GM19239 (cell line): ENCODE measurements around the gene PLCB1.
"Not testable (repeated sequence)": the region's sequence is repeated elsewhere in the genome, so short reads cannot be mapped to it uniquely, and the experiment has no call there.

ENCODE experiments used
- DNase-seq: peaks from one replicate; pipeline ENCODE4 v3.0.0; 2011; ENCODE audit warnings: low spot score; ENCODE audit not compliant: insufficient read length
- FAIRE-seq: peaks from 2 replicates; lab custom pipeline; 2011; peaks lifted over from hg19 to GRCh38; lab: Jason Lieb, UNC

The PLCB1 gene

DNA sequence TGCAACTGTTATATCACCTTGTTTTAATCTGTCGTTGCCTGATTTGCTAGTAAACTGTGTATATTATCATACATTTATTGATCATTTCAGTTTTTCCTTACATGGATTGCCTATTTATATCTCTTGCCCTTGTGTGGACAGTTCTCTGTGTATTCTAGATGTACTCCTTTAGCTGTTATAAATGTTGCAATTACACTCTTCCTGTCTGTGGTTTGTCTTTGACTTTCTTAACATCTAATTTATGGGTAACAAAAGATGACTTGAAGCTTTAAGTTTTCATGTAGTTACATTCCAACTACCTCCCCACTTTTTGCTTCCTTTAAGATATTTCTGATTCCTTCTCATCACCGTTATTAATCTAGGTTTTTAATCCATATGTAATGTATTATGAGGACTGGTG lies 22.6 kb downstream of the PLCB1 start:
- DNase-seq, result no peak
- no peak for FAIRE-seq

DNA sequence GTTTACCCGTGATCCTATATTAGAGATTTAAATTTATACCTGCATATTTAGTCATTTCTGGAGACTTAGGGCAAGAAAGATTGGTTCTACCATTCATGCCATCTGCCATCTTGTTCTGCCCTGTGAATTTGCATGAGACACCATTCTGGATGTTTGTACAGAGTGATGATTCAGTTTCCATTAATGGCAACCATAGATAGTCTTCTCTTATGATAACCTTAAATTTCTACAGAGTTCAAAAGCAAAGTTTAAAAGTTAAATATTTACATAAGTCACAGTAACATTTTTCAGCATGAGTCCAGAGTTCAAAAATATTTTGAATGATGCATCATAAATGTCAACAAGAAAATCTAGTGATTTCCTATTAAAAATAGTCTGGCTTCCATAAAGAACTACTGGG lies 23.2 kb downstream of the PLCB1 start:
- DNase-seq (no peak), FAIRE-seq (no peak)

DNA sequence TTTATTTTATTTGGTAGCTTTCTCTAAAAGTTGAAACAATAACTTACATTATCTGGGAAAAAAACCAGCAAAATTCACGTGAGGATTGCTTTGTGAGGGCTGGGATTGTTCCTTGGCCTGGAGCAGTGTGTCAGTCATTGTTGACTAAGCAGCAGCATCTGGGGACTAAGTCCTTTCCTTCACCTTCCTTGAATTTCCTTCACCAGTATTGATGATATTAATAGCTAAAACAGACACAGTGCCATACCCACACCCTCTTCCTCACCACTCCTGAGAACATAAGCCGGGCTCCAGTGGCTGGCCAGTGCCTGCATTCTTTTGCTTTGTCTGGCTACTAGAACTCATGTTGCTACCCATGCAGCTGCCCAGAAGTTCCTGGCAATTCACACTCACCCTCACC lies 23.7 kb downstream of the PLCB1 start:
- no peak for FAIRE-seq

DNA sequence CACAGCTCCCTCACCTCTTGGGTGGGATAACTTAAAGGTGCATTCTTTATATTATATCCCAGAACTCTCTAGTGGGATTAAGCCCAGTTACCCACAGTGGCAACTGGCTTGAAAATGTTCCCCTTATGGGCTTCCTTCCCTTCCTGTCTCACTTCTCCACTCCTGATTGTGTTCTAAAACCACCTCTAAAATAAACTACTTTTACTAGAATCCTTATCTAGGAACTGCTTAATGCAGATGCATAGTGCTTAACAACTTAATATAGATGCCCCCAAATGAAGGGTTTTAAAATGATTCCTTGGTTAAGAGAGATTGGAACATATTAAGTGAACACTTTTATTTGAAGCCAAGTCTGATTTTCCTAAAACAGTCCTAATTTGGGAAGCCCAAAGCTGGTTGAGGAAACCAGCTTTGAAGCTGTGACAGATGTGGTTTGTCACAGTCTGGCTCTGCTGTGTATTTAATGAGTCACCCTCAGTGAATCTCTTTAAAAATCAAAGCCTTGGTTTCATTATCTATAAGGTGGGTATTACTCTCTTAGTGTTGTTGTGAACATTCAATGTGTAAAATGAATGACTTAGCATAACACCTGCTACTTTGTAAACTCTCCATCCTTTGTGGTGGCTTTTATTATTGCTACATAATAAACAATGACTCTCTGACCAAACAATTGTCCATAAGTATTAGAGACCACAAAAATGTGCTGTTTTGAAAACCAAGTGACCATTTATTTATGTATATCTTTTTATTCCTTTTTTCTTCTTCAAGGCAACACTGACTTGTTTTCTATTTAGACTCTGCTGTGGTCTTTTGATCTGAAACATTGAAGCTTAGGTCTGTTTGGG lies 24.4 kb downstream of the PLCB1 start:
- DNase-seq (no peak), FAIRE-seq (no peak)

More for the DNA sequence above, 23.7 kb downstream of the PLCB1 start:
- DNase-seq, result no peak

DNA sequence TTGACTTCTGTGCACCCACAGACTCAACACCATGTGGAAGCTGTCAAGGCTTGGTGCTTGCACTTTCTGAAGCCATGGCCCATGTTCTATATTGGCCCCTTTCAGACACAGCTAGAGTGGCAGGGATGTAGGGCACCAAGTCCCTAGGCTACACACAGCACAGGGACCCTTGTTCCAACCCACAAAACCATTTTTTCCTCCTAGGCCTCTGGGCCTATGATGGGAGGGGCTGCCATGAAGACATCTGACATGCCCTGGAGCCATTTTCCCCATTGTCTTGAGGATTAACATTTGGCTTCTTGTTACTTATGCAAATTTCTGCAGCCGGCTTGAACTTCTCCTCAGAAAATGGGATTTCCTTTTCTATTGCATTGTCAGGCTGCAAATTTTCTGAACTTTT lies 27.2 kb downstream of the PLCB1 start:
- not testable (repeated sequence) for DNase-seq, FAIRE-seq

DNA sequence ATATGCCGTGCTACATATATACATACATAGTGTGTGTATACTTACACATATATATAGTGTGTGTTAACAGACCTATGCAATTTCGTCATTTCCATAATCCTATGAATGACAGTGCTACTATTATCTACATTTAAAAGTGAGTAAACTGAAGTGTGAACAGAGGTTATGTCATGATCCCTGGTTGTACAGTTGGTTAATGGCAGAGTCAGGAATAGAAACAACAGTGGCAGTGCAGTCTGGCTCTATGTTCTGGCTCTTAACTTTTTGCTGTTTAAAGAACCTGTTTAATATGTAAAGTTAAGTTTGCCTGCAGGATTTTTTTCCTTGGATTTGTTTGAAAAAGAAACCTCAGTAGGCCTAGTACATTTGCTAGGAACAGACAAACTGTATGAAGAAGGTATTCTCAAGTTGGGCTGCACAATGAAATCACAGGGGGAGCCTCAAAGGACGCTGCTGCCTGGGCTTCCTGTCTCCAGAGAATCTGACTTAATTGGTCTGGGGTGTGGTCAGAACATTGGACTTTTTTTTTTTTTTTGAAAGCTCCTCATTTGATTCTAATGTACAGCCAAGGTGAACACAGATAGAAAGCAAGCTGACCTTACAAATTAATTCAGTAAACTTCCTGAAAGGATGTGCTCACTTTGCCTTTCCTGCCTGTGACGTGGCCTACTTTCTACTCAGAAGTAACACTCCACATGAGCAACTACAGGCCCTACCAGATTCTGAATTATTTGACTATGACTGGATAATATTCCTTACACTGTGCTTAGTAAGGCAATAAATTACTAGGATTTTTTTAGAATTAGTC lies 29.4 kb downstream of the PLCB1 start:
- no peak for FAIRE-seq
- no peak for DNase-seq

DNA sequence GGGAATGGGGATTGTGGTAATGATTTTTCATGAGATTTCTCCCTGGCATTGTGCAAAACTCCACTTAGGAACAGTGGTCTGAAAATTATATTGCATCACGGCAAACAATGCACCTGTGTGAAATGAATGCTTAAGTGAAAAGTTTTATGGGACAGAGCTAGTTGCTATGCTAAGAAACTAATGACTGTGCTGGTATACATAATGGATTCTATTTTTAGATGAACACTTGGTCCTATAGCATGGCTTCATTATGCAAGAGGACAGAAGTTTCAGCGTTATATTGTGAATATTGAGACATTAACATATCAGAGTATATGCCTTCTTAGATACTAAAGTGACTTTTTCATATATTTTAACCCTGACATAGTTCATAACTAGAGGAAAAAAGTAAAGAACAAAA lies 30.5 kb downstream of the PLCB1 start:
- FAIRE-seq, result no peak
- no peak for DNase-seq

DNA sequence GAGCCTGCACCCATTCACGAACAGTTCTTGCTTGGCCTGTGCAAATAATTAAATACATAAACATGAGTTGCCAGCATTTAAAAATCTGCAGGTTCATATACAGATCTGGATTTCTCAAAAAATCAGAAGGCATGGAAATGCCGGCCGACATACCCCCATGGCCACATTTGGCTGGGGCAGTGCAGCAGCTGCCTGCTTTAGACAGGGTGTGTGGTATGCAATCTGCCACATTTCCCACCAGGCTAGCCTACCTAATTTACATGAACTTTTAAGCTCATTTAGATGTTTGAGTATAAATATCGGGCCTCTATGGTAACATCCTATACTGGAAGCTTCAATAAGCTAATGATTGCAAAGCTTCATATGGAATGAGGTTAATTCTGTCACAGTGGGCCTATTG lies 31.5 kb downstream of the PLCB1 start:
- DNase-seq, result no peak
- no peak for FAIRE-seq

DNA sequence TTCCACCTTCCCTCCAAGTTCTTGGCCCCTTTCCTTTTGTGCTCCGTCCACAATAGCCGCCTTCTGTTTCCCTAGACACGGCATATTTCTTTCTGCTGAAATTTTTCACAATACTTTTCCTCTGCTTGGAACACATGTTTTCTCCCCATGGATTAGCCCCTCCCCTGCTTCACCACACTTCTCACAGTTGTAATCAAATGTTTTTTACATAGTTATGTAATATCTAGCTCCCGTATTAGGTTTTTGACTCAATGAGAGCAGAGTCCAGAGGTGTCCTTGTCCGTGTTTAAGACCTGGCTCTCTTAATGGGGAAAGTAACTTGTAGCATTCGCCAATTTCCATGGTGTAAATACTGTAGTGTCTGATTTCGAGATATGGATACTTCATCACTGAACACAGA lies 34.7 kb downstream of the PLCB1 start:
- no peak for FAIRE-seq
- no peak for DNase-seq

DNA sequence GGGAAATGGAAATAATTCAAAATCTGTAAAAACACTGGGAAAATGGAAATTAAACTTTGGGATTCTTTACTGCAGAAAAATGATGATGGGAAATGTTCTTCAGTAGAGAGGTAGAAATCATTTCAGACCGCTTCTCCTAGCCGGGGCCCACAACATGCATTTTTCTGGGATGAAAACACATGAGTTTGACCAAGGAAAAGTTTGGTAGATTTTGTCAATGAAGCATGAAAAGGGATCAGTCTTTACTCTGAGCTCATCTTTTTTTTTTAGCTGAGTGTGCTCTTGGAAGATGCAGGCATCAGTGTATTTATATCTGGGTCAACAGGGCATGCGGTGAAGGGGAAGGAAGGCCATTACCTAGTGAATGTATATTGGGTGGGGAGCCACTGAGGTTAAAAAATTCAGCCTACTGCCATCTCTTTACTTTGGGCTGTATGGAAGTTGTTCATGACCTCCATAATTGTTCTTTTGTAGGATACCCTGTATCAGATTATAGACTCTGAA lies 36.8 kb downstream of the PLCB1 start:
- no peak for DNase-seq
- FAIRE-seq, result no peak

DNA sequence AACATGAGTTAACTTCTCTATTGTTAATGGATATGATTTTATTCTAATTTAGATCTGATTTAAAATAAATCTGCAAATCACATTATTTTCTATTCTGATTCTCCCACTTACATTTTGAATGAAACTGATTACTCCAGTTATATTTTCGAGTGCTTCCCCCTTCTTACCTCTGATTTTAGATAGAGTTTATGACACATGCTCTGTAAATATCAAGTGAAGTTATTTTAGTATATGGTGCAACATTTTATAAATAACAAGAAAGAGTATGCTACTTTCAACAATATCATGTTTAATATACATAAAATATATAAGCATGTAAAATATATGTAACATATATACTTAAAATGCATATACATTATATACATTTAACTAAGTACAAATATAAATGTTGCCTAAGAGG lies 38.9 kb downstream of the PLCB1 start:
- no peak for FAIRE-seq
- no peak for DNase-seq

DNA sequence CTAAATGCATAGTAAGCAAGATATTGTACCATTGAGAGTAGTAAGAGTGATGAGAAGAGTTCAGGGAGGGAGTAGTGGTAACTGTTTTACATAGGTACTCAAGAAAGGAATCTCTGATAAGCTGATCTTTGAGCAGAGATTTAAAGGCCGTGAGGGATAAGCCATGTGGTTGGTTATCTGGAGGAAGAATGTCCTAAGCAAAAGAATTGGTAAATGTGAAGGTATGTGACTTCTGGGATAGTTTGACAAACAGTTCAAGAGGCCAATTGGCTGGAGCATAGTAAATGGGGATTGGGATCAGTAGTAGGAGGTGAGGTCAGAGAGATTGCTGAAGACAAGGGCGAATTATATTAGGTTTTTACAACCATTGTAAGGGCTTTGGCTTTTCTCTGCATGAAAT lies 40.1 kb downstream of the PLCB1 start:
- FAIRE-seq (peak; percentile 11), DNase-seq (no peak)

DNA sequence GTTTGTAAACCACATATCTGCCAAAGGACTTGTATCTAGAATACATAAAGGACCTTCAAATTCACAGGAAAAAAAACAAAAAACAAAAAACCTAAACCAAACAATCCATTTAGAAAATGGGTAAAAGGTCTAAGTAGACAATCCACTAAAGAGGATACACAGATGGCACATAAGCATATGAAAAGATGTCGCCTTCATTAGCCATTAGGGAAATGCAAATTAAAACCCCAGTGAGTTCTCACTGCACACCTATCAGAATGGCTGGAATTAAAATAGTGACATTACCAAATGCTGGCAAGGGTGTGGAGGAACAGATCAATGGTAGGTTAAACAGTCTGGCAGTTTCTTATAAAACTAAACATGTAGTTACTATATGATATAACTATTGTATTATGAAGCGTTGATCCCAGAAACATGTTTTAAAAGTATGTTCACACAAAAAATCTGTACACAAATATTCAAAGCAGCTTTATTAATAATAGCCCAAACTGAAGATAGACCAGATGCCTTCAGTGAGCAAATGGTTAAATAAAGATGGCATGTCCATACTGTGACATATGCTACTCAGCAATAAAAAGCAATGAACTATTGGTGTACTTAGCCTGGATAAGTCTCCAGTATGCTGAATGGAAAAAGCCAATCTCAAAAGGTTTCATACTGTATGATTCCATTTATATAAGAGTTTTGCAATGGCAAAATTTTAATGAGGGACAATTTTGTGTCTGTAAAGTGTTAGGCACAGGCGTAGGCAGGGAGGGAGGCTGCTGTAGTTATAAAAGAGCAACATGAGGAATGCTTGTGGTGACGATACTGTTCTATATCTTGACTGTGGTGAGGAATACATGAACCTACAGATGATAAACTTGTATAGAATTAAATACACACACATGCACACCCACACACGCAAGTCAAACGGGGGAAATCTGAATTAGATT lies 43.9 kb downstream of the PLCB1 start:
- no peak for FAIRE-seq
- no peak for DNase-seq

DNA sequence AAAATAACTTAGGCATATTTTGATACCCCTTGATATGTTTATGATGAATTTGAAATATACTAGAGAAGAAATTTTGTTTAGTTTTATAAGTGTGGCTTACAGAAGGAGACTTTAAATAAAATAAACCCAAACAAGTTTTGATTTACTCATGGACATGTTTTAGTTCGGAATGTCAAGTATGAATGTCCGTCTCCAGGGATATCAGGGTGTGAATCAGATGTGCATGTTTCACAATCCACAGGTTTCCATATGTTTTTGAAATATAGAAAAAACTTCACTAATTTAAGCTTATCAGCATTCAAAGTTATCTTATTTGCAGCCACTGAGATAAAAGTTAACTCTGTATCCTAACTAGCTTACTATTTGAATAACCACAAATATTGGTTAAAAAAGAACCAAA lies 51.5 kb downstream of the PLCB1 start:
- no peak for FAIRE-seq
- DNase-seq, result no peak

DNA sequence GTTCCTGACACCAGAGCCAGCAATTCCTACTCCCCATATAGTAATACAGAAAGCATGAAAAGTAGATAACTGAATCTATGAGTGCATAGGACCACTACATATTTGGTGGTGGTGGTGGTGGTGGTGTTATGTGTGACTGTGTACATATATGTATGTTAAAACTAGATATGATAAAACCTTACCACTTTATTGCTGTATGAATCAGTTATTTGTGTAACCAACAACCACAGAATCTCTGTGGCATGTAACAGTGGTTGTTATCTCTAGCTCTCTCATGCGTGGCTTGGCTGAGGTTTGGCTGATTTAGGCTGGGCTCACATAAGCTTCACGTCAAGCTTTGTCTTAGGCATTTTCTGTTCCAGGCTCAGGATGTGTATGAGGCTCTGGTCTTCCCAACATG lies 55.7 kb downstream of the PLCB1 start:
- no peak for DNase-seq
- no peak for FAIRE-seq

DNA sequence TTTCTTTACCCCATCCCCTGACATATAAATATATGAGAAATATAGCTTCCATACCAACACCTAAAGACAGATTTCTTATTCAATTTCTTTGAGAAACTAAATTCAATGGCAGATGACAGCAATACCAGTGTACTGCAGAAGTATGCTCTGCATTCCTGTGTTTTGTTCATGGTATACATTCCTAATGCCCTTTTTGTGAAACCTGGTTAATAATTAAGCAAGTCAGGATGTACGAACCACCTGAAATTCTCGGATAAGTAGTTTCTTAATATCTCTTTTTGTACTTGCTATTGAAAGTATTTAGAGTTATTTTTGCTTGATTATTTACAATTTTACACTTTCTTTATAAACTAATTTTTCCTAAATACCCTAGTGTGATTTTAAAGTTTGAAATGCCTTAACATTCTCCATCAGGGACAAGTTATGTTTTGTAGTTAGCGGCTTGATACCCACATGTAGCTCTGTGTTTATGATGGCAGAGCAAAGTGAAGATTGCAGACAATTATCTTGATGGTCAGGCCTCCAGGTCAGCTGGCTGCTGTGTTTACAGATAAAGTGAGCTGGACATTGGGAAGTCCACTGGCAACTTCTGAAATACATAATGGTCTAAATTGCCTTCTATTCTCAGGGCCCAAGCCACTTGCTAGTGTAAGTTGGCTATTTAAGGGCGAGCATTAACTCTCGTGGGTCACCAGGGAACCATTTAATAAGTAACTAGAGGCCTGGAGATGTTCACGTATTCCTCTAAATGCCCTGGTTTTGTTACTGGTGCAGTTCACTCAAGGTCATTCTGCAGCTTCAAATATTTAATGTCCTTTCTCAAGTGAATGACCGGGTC lies 58.2 kb downstream of the PLCB1 start:
- FAIRE-seq (no peak), DNase-seq (no peak)

DNA sequence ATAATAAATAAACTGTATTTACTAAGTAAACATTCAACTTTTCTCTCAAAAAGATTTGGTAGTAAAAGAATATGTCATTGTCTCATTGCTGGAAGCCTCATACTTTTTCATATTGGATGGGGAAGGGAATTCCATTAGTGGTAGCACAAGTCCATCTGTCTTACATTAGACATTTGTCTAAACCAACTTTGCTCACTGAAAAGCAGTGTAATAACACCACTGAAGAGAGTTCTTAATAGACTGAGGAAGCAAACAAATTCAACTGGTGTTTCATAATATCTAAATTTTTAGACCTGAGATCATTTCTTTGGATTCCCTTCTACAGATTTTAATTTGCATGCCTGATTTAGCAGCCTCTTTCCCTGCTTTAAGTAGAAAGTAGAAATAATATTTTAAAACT lies 62.7 kb downstream of the PLCB1 start:
- FAIRE-seq, result no peak
- DNase-seq, result no peak

DNA sequence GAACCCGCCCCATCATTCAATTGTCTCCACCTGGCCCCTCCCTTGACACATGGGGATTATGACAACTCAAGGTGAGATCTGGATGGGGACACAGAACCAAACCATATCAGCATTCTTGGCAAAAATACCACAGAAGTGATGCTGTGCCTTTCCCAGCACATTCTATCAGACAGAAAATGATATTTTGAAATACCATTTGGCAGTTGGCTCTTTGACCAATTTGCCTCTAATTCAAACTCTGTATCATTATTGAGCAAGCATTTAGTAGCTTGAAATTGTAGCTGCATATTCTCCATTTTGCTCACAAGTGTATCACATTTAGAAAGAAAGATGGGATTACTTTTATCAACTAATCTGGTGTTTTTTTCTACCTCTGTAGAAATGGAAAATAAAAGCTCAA lies 64.0 kb downstream of the PLCB1 start:
- FAIRE-seq, result no peak
- no peak for DNase-seq

DNA sequence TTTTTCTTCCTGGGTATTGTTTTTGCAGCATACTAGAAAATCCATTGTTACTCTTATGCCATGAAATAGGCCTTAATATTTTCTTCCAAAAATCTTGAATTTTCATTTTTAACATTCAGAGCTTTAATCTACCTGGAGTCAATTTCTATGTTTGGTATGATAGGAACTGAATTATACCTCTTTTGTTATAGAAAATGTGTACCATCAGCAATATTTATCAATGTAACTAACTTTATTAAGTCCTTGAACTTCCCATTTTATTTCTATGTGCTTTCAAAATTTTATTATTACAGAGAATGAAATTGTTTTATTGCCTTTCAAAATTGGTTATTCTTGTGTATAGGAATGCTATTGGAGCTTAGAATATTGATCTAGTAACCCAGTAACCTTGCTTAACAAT lies 68.2 kb downstream of the PLCB1 start:
- no peak for FAIRE-seq
- DNase-seq, result no peak
